Bone marrow (tissue), 2 donors: ENCODE measurements around the gene AGBL4.
"Not testable (repeated sequence)": the region's sequence is repeated elsewhere in the genome, so short reads cannot be mapped to it uniquely, and the experiment has no call there.

Experiments used
- DNase-seq, 2 donors: peaks; one replicate each; lab custom pipeline; 2025; lab: John Stamatoyannopoulos, UW

Gene AGBL4

DNA sequence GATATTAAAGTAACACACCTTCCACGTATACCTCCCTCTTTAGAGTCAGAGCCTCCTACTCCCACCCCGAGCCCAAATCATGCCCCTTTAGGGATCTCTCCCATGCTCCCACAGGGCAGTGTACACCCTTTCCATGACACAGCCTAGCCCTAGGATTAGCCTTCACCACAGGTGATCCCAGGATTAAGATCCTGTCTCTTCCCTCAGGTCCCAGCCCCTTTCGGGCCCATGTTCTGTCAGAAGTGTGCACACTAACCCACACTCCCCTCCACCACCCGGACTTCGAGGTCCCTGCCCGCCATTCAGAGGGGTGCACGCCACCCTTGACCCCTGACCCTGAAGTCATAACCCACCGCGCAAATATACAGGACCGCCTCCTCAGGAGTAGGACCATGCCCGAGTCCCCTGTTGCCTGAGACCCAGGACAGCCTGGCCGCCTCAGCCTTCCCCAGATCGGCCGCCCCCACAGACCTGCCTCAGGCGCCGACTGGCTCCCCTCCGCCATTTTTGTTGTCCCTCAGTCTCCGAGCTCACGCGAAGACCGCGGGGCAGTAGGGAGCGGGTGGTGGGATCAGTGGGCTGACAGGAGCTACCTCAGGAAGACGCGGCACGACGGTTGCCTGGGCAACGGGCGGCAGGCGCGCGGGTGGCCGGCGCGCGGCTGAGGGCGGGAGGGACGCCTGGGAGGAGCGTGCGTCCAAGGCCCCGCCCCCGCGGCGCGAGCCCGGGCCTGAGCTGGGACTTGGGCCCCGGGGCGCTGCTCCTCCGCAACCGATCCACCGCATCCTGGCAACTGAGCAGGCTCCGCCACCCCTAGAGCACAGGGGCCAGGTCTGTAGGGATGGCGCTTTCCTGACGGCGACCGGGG, at the start of gene AGBL4:
Gene AGBL4 (minus strand): TSS at position 663 of the 868 bp plus-strand sequence.
- no peak for DNase-seq

GRCh38 chr1:50066806-50067205, 43.1 kb upstream of the AGBL4 start:
- DNase-seq, result no peak

GRCh38 chr1:50060279-50060678, 36.5 kb upstream of the AGBL4 start:
- no peak for DNase-seq

DNA sequence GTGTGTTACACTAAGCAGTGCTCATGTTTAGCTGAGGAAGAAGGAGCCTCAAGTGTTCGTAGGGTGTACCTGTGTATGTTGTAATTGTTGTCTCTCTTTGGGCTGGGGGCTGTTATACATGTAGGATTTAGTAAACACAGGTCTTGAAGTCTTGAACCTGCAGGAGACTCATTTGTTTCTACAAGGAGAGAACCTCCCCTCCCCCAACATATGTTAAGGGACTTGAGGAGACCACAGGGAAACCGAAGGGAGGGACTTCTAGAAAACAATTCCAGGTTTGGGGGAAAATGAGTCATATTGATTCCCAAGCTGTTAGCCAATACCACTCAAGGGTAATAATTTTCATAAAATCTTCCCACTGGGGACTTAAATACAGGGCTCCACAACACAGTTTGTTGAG, 25.0 kb upstream of the AGBL4 start:
- DNase-seq, result no peak

- no peak for DNase-seq
Measured at GRCh38 chr1:50047916-50048694, 24.4 kb upstream of the AGBL4 start.

- DNase-seq, result no peak
Measured at GRCh38 chr1:50038237-50038809, 14.6 kb upstream of the AGBL4 start.

DNA sequence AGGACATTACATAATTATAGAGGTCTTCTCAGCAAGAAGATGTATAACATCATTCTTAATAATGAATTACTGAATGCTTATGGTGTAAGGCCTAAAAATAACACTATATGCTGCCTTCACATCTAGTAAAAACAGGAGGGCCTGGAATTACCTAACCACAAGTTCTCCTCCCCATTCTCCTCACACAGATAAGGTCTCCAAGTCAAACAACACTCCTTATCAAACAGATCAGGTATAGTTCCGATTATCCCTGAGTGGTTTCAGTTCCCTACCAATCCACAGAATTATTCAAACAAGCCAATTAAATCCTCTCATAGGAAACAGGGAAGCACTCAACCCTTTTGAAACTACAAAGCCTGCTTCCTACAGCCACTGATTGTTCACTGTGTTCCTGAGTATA, 4.0 kb upstream of the AGBL4 start:
- no peak for DNase-seq

DNA sequence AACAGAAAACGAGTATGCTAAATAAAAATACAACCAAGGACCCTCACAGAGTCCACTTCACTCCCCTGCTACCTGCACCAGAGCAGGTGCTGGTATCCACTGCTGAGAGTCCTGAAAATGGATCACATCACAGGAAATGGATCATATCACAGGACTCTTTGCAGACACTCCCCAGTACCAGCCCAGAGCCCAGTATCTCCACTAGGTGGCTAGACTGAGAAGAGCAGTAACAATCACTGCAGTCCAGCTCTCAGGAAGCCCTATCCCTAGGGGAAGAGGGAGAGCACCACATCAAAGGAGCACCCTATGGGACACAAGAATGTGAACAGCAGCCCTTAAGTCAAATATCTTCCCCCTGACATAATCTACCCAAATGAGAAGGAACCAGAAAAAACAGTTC, 28.0 kb downstream of the AGBL4 start:
- DNase-seq, result no peak

DNA sequence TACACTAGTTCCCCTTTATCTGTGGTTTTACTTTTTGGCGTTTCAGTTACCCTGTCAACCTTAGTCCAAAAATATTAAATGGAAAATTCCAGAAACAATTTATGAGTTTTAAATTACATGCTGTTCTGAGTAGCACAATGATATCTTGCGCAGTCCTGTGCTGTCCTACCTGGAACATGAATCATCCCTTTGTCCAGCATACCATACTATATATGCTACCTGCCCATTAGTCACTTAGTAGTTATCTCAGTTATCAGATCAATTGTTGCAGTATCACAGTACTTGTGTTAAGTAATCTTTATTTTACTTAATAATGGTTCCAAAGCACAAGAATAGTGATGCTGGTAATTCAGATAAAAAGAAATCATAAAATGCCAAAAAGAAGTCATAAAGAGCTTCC, 52.7 kb downstream of the AGBL4 start:
- DNase-seq, result no peak

- no peak for DNase-seq
Measured at GRCh38 chr1:49951385-49951784, 72.4 kb downstream of the AGBL4 start.

DNA sequence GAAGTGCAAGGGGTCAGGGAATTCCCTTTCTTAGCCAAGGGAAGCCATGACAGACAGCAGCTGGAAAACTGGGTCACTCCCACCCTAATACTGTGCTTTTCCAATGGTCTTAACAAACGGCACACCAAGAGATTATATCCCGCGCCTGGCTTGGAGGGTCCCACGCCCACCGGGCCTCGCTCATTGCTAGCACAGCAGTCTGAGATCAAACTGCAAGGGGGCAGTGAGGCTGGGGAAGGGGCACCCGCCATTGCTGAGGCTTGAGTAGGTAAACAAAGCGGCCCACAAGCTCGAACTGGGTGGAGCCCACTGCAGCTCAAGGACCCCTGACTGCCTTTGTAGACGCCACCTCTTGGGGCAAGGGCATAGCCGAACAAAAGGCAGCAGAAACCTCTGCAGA, 108.5 kb downstream of the AGBL4 start:
- DNase-seq, result not testable (repeated sequence)

- DNase-seq, result no peak
Measured at GRCh38 chr1:49906365-49906764, 117.4 kb downstream of the AGBL4 start.

DNA sequence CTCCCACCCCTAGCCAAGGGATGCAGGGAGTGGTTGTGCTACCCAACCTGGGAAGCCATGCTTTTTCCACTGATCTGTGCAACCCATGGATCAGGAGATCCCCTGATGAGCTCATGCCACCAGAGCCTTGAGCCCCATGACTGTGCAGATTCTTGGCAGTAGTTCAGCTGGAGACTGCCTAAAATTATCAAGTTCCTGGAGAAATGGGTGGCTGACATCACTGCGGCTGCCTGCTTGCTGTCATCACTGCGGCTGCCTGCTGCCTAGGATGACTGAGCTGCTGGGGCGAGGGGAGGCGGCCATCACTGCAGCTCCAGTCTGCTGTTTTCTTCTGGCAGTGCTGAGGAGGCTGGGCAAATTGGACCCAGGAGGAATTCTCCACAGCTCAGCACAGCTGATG, 159.2 kb downstream of the AGBL4 start:
- DNase-seq, result no peak

GRCh38 chr1:49854741-49855140, 169.0 kb downstream of the AGBL4 start:
- DNase-seq, result no peak

DNA sequence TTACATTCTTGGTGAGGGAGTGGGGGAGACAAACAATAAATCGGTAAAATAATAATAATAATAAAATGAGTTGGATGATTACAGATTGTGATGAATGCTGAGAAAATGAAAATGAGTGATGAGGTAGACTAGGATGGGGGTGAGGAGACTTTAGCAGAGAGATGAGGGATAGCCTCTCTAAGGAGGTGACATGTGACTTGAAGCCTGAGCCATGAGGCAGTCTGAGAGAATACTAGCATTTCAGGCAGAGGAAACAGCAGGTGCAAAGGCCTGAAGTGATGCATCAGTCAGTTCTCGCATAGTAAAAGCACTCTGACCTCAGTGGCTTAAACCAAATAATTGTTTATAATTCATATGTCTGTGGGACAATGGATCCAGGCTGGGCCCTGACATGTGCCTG, 181.2 kb downstream of the AGBL4 start:
- no peak for DNase-seq

DNA sequence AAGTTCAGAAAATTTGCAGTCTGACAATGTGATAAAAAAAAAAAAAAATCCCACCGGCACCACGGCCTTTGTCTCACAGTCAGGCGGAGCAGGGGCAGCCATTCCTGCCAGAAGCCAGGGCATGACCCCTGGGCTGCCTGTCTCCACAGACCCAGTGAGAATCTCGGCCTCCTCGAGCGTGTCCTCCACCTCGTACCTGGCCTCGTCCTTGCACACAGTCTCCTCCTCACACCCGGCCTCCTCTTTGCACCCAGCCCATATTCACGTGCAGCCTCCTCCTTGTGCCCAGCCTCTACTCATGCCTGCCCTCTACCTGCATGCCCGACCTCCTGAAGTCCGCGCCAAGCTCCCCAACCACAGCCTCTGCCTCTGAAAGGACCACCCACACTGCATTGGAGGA, 182.0 kb downstream of the AGBL4 start:
- DNase-seq, result no peak

DNA sequence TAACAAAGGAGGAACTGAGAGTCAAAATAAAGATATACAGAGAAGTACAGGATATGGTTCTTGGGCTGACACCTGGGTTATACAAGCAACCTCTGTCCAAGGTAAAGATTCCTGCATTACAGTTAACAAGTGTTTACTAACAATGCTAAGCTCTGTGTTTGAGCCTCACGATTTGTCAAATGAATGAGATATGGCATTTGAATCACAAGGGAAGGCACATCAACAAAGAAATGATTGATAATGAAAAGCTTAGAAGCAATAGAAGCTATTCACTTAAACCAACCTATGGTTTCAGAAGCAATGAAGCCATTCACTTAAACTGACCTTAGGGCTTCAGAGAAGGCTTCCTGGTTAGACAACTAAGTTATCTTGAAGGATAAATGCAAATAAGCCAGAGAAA, 199.5 kb downstream of the AGBL4 start:
- DNase-seq, result no peak

DNA sequence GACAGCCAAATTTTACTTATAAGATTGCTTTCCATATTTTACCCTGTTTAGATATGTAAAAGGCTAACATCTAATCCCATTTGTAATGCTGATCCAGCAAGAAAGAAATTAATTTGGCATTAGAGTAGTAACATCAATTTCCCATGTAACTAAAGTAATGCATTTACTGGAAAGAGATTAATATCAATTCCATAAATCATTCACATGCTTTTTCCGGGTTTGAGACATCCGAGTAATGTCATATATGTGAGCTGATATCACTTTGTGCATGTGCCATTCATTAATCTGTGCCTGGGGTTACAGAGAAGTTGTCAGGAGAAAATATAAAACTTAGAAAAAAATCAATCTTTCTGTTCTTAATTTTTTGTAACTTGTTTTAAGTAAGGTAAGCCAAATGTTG, 206.1 kb downstream of the AGBL4 start:
- no peak for DNase-seq

DNA sequence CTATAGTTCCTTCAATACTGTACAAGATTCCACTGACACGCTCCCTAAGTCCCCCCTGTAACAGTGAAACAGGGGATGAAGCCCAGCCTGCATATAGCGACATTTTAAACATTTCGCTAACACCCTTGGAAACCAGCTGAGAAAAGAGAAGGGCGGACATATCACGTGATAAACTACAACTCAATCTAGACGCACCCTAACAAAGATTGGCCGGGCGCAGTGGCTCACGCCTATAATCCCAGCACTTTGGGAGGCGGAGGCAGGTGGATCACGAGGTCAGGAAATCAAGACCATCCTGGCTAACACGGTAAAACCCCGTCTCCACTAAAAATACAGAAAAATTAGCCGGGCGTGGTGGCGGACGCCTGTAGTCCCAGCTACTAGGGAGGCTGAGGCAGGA, 236.7 kb downstream of the AGBL4 start:
- not testable (repeated sequence) for DNase-seq

GRCh38 chr1:49765034-49765433, 258.7 kb downstream of the AGBL4 start:
- no peak for DNase-seq

DNA sequence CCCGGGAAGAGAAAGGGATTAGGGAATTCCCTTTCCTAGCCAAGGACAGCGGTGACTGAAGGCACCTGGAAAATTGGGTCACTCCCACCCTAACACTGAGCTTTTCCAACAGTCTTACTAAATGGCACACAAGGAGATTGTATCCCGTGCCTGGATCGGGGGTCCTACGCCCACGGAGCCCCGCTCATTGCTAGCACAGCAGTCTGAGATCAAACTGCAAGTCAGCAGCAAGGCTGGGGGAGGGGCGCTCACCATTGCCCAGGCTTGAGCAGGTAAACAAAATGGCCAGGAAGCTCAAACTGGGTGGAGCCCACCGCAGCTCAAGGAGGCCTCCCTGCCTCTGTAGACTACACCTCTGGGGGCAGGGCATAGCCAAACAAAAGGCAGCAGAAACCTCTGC, 285.6 kb downstream of the AGBL4 start:
- not testable (repeated sequence) for DNase-seq

- no peak for DNase-seq
Measured at GRCh38 chr1:49728377-49728776, 295.4 kb downstream of the AGBL4 start.

DNA sequence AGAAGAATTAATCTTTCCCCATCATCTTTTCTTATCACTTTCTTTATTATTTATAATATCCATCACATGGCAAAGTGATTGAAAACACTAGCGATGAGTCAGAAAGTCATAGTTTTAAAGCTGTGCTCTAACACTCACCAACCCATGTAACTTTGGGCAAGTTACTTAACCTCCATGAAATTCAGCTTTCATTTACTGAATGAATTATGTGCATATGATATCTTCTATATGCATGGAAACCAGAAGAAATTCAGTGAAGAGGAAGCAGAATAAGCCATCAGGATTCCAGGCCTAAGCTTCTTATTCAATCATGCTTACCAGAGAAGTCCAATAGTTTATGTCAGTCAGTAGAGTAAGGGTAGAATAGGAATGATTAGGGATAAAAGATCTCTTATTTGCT, 300.1 kb downstream of the AGBL4 start:
- DNase-seq, result no peak
